ENCODE data around the gene MMRN2. TPM values are rescaled to one million over a fixed set of nuclear protein-coding genes. Genes with fewer than 3 reads are reported as not detected.
"Not testable (repeated sequence)": the region's sequence is repeated elsewhere in the genome, so short reads cannot be mapped to it uniquely, and the experiment has no call there.

Gene MMRN2
- total RNA-seq, 1 donor from 2014 or later, result 0.40 TPM

GRCh38 chr10:86936661-86937501 is 20.5 kb downstream of the MMRN2 start:
- Mint-ChIP-seq H3K4me3 (no peak overlapping the region), H3K36me3 (ENCODE audit: low read depth) (peaks cover 2% of the 10 kb centered on the region), H3K4me1 (peaks cover 4% of the 10 kb centered on the region), H3K27ac (ENCODE audit: unreplicated experiment) (peak overlapping the region; percentile 78), H3K9me3 (no peaks in the 10 kb centered on the region), H3K27me3 (ENCODE audit: low read depth) (no peaks in the 10 kb centered on the region)
- no peak for DNase-seq (ENCODE audit: low read depth, low spot score)
- TF ChIP-seq, protein P1, sequence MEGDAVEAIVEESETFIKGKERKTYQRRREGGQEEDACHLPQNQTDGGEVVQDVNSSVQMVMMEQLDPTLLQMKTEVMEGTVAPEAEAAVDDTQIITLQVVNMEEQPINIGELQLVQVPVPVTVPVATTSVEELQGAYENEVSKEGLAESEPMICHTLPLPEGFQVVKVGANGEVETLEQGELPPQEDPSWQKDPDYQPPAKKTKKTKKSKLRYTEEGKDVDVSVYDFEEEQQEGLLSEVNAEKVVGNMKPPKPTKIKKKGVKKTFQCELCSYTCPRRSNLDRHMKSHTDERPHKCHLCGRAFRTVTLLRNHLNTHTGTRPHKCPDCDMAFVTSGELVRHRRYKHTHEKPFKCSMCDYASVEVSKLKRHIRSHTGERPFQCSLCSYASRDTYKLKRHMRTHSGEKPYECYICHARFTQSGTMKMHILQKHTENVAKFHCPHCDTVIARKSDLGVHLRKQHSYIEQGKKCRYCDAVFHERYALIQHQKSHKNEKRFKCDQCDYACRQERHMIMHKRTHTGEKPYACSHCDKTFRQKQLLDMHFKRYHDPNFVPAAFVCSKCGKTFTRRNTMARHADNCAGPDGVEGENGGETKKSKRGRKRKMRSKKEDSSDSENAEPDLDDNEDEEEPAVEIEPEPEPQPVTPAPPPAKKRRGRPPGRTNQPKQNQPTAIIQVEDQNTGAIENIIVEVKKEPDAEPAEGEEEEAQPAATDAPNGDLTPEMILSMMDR (conservative IDR thresholded peaks at IDR 0.05), result no peak

GRCh38 chr10:86934162-86934711 is 23.2 kb downstream of the MMRN2 start:
- H3K9me3 Mint-ChIP-seq; H3K4me3 Mint-ChIP-seq; H3K27ac Mint-ChIP-seq (ENCODE audit: unreplicated experiment); H3K4me1 Mint-ChIP-seq; DNase-seq (ENCODE audit: low read depth, low spot score); H3K27me3 Mint-ChIP-seq (ENCODE audit: low read depth): not testable (repeated sequence)
- H3K36me3 Mint-ChIP-seq (ENCODE audit: low read depth), result peaks cover 11% of the 10 kb centered on the region

DNA sequence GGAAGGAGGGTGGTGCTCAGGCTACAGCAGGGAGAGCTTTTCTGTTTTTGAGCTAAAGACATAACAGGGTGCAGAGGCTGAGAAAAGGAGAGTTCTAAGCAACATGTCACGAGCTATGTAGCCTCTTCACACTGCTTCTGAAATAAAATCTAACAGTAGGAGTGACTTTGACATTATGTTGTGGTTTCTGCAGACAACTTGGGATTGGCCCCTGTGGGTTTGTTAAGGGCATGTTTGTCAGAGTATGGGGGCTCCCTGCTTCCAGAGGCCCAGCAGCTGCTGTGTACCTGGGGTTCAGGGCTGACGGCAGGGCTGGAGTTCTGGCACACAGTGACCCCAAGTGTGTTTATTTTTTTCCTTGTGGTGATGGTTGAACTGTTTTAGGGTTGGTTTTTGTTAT is 24.7 kb downstream of the MMRN2 start:
- no peak overlapping the region for H3K27ac Mint-ChIP-seq (ENCODE audit: unreplicated experiment)
- no peaks in the 10 kb centered on the region for H3K27me3 Mint-ChIP-seq (ENCODE audit: low read depth)
- H3K36me3 Mint-ChIP-seq (ENCODE audit: low read depth), result peaks cover 11% of the 10 kb centered on the region
- TF ChIP-seq, protein P1 (conservative IDR thresholded peaks at IDR 0.05), result no peak
- H3K4me3 Mint-ChIP-seq, result no peak overlapping the region
- H3K4me1 Mint-ChIP-seq, result no peaks in the 10 kb centered on the region
- H3K9me3 Mint-ChIP-seq, result no peaks in the 10 kb centered on the region
- no peak for DNase-seq (ENCODE audit: low read depth, low spot score)

- H3K27ac Mint-ChIP-seq (ENCODE audit: unreplicated experiment), result no peak overlapping the region
- H3K36me3 Mint-ChIP-seq (ENCODE audit: low read depth), result peaks cover 11% of the 10 kb centered on the region
- H3K27me3 Mint-ChIP-seq (ENCODE audit: low read depth), result no peaks in the 10 kb centered on the region
- no peaks in the 10 kb centered on the region for H3K4me1 Mint-ChIP-seq
- TF ChIP-seq, protein P1 (conservative IDR thresholded peaks at IDR 0.05), result no peak
- DNase-seq (ENCODE audit: low read depth, low spot score), result no peak
- no peak overlapping the region for H3K4me3 Mint-ChIP-seq
- H3K9me3 Mint-ChIP-seq, result no peaks in the 10 kb centered on the region
These were observed 25.5 kb downstream of the MMRN2 start for GRCh38 chr10:86931872-86932271.

DNA sequence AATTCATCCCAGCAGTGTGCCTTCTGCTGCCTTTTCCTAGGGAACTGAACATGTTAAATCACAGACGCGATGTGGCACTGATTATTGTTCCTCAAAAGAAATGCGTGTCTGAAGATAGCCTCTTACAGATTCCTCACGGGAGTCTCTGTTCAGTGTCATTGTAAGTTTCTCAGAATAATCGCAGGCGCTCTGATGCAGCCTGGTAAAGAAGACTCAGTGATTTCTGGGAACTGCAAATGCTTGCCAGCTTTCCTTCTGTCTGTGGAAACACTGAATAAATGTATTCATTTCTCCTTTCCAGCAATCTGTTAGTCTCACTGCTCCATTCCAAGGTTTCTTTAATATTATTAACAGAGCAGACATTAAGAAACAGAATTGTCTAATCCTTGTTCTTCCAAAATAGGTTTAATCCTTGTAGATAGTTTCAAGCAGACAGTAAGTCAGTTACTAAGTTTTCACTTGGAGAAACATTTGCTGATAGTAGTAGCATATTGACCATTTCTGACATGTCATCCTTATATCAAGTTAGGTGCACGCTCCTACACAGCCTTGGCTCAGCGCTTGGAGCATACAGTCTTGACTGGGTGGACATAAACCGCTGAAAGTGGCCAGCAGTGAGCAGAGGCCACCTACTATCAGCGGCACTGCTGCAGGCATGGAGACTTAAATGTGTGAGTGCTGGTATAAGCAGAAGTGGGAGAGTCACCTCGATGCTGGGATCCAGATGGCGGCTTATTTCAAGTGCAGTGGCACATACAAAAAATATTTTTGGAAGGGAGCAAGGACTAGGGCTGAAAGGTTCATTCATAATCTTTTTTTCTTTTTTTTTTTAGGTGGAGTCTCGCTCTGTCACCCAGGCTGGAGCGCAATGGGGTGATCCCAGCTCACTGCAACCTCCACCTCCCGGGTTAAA is 27.7 kb downstream of the MMRN2 start:
- Mint-ChIP-seq H3K4me3 (no peak overlapping the region), H3K4me1 (no peaks in the 10 kb centered on the region), H3K27me3 (ENCODE audit: low read depth) (no peaks in the 10 kb centered on the region), H3K36me3 (ENCODE audit: low read depth) (peaks cover 11% of the 10 kb centered on the region), H3K9me3 (no peaks in the 10 kb centered on the region), H3K27ac (ENCODE audit: unreplicated experiment) (no peak overlapping the region)
- TF ChIP-seq, protein P1 (conservative IDR thresholded peaks at IDR 0.05), result no peak
- no peak for DNase-seq (ENCODE audit: low read depth, low spot score)

Measured in neural crest cell (in vitro differentiated cells).